ENCODE data around the gene EDRF1. TPM values are rescaled to one million over a fixed set of nuclear protein-coding genes. Genes with fewer than 3 reads are reported as not detected.

Gene EDRF1
- total RNA-seq = 14.5 and 21.0 TPM in 2 replicates

GRCh38 chr10:125719173-125720001 is at the start of gene EDRF1:
TSS of gene EDRF1 (plus strand) at chr10:125719709. CDS start at chr10:125719808, 99 bp downstream.

DNA sequence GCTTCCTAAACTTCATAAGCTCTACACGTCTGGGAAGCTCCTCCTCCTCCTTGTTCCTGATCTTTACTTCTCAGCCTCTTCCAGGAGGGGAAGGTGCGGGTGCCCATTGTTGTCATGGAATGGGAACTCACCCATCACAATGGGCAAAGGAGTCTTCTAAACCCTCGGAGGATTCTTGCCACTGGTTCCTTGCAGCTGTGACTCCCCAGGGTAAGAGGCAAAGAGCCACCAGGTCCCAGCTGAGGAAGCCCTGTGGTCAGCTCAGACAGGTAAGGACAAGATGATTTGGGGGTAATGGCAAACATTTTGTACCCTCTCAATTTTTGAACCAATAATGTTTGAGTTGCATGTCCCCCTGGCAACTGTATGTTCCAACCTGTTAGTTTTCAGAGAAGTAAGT is 36.4 kb upstream of the EDRF1 start, which contains the start of gene TEX36:
Gene TEX36, minus strand, starts transcription at position 101 of the 400 bp plus-strand sequence. CDS start 174 bp downstream, outside the sequence.

GRCh38 chr10:125775491-125776106 is 56.1 kb downstream of the EDRF1 start, which contains the start of gene MMP21:
TSS of gene MMP21 (minus strand) at chr10:125775821. CDS start at chr10:125775821, 0 bp downstream.

Other genes with a start within 250 kb of the EDRF1 start
- 0.16 TPM in 1 of 2 replicates, not detected in the other for gene TEX36, start 36.5 kb upstream of the EDRF1 start, total RNA-seq
- gene MMP21, start 56.1 kb downstream of the EDRF1 start, total RNA-seq = not detected in 2 replicates
- gene UROS, start 103.5 kb downstream of the EDRF1 start, total RNA-seq = 38.1 and 69.2 TPM in 2 replicates
- 25.7 and 31.7 TPM in 2 replicates for gene BCCIP, start 103.8 kb downstream of the EDRF1 start, total RNA-seq
- gene DHX32, start 161.6 kb downstream of the EDRF1 start, total RNA-seq = 24.3 and 27.4 TPM in 2 replicates
- 6.0 and 8.5 TPM in 2 replicates for gene FANK1, start 176.9 kb downstream of the EDRF1 start, total RNA-seq